Renal pelvis (tissue), 4 donors: ENCODE data around the gene LHX5. TPM values are rescaled to one million over a fixed set of nuclear protein-coding genes. Genes with fewer than 3 reads are reported as not detected.

ENCODE experiments used
- DNase-seq: peaks from one replicate; pipeline ENCODE4 v3.0.0-alpha.2; 2013
- polyA plus RNA-seq, 3 donors: library from polyadenylated mRNA; unstranded; fragments of 120-200 nt; gene quantifications; one replicate each; pipeline ENCODE4 v1.2.1, GENCODE V29; 2013; ENCODE audit not compliant: insufficient read length in 3 of 3

Gene LHX5
- polyA plus RNA-seq, 3 donors = not detected

DNA sequence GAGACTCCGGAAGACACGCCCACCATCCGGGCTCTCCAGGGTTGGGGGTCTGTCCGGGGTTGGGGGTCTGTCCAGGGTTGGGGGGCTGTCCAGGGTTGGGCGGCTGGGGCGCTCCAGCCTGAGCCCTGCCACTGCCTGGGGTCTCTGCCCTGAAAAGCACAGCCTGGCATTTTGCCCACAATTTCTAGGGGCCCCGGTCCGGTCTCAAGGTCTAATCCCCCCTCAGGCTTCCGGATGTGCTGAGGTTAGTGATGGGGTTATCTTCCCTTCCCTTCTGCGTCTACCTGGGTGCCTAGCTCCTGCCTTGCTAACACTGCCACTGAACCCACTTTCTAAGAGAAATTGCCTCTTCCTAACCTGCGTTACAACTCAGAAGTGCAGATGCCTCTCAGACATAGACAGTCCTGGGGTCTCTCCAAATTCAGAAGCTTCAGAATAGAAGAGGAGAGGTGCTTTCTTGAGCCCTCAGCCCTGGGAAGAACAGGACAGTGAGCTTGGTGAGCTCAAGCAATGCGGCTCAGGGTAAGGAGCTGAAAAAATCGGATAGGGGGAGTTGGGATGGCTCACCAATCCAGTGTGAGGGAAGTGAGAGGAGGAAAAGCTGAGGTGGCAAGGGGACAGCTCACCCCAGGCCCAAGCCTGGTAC is 5.7 kb downstream of the LHX5 start:
- no peak for DNase-seq

- DNase-seq = no peak
Measured at GRCh38 chr12:113464852-113465719, 6.6 kb downstream of the LHX5 start.

DNA sequence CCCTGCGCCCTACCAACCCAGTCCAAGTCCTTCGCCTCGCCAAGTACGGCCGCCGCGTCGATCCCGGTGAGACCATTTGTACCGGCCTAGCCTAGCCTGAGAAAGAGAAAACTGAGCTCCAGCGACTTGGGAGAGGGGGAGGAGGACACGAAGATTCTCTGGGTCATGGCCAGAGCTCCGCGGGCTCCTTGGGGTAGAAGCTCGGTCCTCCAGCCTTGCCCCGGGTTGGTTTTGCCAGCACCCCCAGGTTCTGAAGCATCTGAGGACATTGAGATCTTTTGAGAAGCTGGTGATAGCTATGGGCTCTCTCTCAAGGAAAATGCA is 7.3 kb downstream of the LHX5 start:
- DNase-seq = no peak

DNA sequence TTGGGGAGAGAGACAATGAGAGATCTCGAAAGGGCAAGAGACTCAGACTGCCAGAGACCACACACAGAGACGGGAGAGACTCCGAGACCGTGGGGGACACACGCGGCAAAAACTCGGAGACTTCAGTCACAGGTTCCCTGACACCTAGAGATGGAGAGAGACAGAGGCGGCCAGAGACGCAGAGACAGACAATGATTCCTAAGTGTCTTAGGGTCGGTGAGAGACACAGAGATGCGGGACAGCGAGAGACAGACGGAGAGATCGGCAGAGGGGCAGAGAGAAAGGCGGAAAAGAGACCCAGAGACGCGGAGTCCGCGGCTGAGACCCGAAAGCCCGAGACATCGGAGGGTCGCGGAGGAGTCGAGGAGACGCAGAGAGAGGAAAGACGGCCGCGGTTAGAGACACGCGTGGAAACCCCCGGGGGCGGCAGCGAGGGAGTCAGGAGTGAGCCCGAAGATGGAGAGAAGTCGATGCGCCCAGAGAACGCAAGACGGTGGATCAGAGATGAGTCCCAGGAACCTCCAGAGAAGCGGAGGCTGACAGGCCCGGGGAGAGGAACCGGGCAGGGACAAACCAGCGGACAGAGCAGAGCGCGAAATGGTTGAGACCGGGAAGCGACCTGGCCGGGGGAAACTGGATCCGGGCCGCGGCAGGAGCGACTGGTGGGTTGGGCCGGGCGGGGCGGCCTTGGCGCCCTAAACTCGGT is 7.8 kb downstream of the LHX5 start:
- DNase-seq = no peak

DNA sequence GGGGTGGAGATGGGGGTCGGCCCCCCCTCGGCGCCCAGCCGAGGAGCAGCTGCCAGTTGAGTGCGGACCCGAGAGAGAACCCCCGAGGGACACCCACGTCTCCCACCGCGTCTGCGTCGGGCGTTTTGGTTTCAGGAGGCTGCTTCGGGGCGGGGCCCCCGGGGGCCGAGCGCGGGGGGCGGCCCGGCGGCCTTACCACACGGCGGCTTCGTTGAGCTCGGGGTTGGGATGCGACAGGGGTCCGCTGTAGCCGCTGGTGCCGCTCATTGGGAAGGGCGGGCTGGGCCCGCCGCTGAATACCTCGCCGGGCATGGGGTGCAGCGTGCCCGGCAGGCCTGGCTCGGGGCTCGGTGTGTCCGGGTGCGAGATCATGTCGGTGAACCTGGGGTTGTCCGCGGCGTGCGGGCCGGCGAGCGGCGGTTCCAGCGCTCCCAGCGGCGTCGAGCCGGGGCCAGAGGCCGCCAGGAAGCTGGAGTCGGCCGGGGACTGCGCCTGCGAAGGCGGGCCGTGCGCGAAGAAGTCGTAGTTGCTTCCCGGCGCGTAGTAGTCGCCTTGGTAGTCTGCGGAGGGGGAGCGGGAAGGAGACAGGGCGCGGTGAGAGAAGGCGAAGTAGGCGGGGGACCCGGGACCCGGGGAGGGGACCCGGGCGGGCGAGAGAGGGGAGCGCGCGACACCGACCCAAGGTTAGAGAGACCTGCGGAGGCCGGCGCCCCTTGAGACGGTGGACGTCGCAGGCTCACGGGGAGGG is 8.5 kb downstream of the LHX5 start:
- DNase-seq = no peak

GRCh38 chr12:113462117-113462774 is 9.4 kb downstream of the LHX5 start:
- peak; percentile 77 for DNase-seq

DNA sequence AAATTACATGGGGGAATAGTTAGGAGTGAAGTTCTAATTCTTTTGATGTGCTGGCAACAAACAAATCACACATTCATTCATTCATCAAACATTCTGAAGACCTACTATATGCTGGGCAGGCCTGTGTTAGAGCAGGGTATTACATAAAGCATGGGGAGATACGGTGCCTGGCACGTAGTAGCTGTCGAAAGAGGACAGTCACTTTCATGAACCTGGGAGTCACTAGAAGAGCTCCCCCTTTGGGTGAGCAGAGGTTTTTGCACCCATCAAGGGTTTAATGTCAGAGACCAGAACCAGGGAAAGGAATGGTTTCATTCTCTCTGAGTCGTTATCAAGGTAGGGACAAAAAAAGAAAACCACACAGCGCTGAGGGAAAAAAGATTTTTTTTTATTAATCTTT is 10.0 kb downstream of the LHX5 start:
- DNase-seq = no peak

- DNase-seq = no peak
Measured at GRCh38 chr12:113459981-113460380, 11.7 kb downstream of the LHX5 start.

DNA sequence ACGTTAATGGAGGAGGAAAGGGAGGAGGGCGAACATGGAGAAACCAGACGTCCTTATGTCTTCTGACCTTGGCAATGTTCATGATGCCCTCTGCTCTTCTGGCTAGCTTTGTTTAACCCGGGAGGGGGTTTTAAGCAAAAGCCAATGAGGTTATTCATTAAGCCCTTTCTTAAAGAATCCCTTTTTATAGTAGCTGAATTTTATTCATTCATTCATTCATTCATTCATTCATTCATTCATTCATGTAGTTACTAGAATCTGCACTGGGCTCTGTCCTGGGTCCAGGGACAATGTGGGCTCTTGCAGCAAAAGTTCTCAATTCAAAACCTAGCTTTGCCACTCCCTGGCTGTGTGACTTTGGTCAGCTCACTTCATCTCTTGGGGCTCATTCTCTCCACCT is 14.0 kb downstream of the LHX5 start:
- no peak for DNase-seq

DNA sequence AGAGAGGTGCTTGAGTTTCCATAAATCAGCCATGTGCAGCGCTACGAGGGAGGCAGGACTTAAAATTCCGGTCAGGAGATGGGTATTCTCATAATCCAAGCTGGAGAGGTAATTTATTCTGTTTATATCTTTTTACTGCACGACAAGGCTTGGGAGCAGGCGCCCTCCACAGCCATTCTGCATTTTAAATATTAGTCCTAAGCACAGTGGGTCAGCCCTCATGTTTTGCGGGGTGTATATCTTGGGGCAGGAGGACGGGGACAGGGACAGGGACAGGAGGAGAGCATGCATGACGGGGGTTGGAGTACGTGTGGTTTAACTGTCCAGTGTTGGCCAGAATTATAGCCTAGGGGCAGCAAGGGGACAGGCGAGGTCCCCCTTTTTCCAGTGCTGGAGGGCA is 14.5 kb downstream of the LHX5 start:
- no peak for DNase-seq

DNA sequence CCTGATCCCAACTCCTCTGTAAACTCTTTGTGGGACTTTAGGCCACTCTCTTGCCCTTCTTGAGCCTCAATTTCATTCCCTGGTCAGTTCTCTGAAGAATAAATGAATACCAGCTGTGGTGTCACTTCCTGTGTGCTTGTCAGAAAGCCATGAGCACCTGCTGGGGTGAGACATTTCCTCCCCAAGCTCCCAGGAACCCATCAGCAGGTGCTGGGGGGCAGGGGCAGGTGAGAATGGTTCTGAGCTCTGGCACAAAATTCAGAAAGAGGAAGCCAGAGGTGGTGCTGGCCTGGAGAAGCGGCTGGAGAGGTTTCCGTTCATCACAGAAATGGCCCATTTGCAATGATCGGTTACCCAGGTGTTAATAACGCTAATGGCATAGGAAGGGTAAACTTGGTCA is 14.9 kb downstream of the LHX5 start:
- DNase-seq = no peak

DNA sequence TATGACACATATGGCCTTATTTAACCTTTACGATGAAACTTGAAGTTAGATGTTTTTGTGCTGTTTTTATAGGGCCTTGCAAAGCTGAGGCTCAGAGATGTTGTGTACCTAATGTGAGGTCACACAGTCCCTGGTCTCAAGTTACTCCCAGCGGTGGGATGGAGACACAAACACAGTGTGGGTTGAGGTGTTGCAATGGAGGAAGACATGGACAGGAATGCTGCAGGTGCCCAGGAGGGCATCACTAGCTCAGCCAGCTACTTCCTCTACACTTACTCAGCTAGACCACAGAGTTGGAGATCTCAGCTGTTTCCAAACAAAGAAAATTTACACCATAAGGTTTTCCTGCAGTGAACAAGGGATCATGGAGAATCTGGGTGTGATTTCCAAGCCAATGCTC is 15.5 kb downstream of the LHX5 start:
- DNase-seq = no peak

DNA sequence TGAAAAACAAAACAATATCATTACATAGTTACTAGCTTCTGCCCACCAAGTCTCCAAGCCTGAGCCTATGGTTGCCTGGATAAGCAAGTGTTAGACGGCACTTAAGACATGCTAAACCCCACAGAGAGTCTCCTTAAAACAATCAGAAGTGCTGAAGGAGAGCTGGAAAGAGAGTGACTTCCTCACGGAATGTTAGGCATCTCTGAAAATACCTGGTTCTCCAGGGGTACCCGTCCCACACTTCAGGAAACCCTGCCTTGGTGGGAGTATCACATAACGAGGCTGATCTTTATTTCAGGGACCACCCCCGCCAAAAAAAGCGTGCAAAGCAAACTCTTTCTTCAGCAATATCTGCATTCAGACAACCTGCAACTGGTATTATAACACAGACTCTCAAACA is 18.3 kb downstream of the LHX5 start:
- DNase-seq = no peak

DNA sequence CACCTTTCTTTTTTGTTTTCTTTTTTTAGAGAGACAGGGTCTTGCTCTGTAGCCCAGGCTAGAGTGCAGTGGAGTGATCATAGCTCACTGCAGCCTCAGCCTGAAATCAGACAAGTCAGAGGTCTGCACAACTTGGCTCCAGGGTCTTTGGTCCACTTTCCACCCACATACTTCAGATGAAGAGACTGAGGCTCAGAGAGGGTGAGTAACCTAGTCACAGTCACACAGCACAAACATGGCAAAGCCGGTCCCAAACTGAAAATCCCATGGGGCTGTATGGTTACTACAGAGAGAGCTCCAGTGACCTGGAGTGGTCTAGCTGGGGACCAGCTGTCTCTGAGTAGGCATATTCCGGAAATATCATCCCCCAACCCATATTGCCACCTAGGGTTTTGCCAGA is 19.2 kb downstream of the LHX5 start:
- no peak for DNase-seq

DNA sequence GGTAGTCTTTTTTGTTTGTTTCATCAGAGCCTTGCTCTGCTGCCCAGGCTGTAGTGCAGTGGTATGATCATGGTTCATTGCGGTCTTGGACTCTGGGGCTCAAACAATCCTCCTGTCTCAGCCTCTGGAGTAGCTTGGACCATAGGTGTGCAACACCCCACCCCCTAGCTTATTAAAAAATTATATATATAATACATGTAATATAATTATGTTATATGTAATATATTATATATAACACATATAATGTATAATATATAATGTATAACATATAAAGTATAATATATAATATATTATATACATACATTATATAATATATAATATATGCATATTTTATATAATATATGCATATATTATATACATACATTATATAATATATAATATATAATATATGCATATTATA is 21.8 kb downstream of the LHX5 start:
- DNase-seq = no peak

GRCh38 chr12:113449299-113449698 is 22.4 kb downstream of the LHX5 start:
- DNase-seq = no peak

DNA sequence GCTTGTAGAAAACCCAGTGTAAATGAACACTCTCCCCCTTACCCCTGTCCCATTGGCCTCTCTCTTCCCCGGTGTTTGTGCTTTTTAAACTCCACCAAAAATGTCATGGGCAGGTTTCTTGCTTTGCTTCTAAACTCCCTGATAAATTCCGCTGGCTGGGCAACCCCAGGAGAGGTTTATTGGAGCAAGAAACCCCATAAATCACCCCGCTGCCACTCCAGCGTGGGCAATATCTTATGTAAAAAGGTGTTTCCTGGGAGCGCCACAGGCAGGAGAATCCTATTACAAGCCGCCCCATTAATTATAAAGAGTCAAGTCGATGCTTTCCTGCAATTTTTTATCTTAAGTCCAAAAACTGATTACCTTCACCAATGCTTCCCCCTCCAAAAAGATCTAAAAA is 22.8 kb downstream of the LHX5 start:
- peak; percentile 69 for DNase-seq

- no peak for DNase-seq
Measured at GRCh38 chr12:113445544-113446171, 26.0 kb downstream of the LHX5 start.

DNA sequence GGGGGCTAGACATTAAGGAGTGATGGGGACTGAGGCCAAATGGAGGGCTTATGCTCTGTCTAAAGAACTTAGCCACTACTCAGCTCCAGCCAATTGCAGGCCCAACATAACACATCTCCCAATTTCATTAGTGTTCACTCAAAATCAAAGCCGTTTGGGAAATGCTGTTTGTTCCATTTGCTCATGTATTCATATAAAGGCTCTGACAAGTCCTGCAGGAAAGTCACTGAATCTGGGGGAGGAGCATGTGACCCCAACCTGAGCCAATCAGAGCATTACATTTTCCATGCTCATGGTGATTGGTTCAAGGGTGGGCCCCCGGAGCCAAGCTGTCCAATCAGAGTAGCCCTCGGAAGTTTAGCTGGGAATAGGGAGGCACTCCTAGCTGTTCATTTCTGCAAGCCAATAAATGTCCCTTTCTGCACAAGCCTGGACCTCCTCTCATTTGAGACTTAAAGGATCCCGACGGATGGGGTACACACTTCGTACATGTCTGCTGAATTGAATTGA is 28.6 kb downstream of the LHX5 start:
- DNase-seq = no peak

- no peak for DNase-seq
Measured at GRCh38 chr12:113440947-113441782, 30.5 kb downstream of the LHX5 start.
